Measurements from ENCODE around the gene MS4A8.
"Not testable (repeated sequence)": the region's sequence is repeated elsewhere in the genome, so short reads cannot be mapped to it uniquely, and the experiment has no call there.

DNA sequence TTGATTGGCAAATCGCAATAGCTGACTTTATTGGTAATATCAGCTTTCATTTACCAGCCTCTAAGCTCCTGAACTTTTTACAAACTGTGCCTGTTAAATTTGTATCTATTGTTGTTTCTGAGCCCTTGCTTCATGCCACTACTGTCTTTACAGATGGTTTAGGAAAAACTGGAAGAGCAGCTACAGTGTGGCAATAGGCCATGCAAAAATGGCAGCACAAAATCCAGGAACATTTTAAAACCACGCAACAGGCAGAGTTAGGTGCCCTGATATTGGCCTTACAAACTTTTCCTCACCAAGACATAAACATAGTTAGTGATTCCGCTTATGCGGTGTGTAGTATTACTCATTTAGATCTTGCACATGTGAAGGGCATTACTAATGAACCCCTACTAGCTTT, 59.3 kb downstream of the MS4A8 start:
- not testable (repeated sequence) for TF ChIP-seq SP1 (CRISPR knock-in tag; conservative IDR thresholded peaks at IDR 0.05); ZNF423 (CRISPR knock-in tag; IDR thresholded peaks at IDR 0.05); ZNF219 (CRISPR knock-in tag; IDR thresholded peaks at IDR 0.05; ENCODE audit: borderline replicate concordance); ZNF121 (CRISPR knock-in tag; IDR thresholded peaks at IDR 0.05); MXD4 (CRISPR knock-in tag; IDR thresholded peaks at IDR 0.05; ENCODE audit: borderline replicate concordance); ETV6 (CRISPR knock-in tag; IDR thresholded peaks at IDR 0.05)
- TF ChIP-seq, protein P1, sequence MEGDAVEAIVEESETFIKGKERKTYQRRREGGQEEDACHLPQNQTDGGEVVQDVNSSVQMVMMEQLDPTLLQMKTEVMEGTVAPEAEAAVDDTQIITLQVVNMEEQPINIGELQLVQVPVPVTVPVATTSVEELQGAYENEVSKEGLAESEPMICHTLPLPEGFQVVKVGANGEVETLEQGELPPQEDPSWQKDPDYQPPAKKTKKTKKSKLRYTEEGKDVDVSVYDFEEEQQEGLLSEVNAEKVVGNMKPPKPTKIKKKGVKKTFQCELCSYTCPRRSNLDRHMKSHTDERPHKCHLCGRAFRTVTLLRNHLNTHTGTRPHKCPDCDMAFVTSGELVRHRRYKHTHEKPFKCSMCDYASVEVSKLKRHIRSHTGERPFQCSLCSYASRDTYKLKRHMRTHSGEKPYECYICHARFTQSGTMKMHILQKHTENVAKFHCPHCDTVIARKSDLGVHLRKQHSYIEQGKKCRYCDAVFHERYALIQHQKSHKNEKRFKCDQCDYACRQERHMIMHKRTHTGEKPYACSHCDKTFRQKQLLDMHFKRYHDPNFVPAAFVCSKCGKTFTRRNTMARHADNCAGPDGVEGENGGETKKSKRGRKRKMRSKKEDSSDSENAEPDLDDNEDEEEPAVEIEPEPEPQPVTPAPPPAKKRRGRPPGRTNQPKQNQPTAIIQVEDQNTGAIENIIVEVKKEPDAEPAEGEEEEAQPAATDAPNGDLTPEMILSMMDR (IDR thresholded peaks at IDR 0.05): not testable (repeated sequence)
- TF ChIP-seq, protein P2, sequence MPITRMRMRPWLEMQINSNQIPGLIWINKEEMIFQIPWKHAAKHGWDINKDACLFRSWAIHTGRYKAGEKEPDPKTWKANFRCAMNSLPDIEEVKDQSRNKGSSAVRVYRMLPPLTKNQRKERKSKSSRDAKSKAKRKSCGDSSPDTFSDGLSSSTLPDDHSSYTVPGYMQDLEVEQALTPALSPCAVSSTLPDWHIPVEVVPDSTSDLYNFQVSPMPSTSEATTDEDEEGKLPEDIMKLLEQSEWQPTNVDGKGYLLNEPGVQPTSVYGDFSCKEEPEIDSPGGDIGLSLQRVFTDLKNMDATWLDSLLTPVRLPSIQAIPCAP (CRISPR knock-in tag; IDR thresholded peaks at IDR 0.05): not testable (repeated sequence)
- TF ChIP-seq, protein P3, sequence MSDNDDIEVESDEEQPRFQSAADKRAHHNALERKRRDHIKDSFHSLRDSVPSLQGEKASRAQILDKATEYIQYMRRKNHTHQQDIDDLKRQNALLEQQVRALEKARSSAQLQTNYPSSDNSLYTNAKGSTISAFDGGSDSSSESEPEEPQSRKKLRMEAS (CRISPR knock-in tag; IDR thresholded peaks at IDR 0.05): not testable (repeated sequence)
- TF ChIP-seq, protein P4, sequence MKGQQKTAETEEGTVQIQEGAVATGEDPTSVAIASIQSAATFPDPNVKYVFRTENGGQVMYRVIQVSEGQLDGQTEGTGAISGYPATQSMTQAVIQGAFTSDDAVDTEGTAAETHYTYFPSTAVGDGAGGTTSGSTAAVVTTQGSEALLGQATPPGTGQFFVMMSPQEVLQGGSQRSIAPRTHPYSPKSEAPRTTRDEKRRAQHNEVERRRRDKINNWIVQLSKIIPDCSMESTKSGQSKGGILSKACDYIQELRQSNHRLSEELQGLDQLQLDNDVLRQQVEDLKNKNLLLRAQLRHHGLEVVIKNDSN (CRISPR knock-in tag; IDR thresholded peaks at IDR 0.05): not testable (repeated sequence)
- TF ChIP-seq, protein P5, sequence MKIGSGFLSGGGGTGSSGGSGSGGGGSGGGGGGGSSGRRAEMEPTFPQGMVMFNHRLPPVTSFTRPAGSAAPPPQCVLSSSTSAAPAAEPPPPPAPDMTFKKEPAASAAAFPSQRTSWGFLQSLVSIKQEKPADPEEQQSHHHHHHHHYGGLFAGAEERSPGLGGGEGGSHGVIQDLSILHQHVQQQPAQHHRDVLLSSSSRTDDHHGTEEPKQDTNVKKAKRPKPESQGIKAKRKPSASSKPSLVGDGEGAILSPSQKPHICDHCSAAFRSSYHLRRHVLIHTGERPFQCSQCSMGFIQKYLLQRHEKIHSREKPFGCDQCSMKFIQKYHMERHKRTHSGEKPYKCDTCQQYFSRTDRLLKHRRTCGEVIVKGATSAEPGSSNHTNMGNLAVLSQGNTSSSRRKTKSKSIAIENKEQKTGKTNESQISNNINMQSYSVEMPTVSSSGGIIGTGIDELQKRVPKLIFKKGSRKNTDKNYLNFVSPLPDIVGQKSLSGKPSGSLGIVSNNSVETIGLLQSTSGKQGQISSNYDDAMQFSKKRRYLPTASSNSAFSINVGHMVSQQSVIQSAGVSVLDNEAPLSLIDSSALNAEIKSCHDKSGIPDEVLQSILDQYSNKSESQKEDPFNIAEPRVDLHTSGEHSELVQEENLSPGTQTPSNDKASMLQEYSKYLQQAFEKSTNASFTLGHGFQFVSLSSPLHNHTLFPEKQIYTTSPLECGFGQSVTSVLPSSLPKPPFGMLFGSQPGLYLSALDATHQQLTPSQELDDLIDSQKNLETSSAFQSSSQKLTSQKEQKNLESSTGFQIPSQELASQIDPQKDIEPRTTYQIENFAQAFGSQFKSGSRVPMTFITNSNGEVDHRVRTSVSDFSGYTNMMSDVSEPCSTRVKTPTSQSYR (CRISPR knock-in tag; IDR thresholded peaks at IDR 0.05): not testable (repeated sequence)
- TF ChIP-seq, protein P6, sequence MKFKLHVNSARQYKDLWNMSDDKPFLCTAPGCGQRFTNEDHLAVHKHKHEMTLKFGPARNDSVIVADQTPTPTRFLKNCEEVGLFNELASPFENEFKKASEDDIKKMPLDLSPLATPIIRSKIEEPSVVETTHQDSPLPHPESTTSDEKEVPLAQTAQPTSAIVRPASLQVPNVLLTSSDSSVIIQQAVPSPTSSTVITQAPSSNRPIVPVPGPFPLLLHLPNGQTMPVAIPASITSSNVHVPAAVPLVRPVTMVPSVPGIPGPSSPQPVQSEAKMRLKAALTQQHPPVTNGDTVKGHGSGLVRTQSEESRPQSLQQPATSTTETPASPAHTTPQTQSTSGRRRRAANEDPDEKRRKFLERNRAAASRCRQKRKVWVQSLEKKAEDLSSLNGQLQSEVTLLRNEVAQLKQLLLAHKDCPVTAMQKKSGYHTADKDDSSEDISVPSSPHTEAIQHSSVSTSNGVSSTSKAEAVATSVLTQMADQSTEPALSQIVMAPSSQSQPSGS (CRISPR knock-in tag; IDR thresholded peaks at IDR 0.05; ENCODE audit: borderline replicate concordance, low read depth): not testable (repeated sequence)
